ENCODE results near the gene CFAP70.

DNA sequence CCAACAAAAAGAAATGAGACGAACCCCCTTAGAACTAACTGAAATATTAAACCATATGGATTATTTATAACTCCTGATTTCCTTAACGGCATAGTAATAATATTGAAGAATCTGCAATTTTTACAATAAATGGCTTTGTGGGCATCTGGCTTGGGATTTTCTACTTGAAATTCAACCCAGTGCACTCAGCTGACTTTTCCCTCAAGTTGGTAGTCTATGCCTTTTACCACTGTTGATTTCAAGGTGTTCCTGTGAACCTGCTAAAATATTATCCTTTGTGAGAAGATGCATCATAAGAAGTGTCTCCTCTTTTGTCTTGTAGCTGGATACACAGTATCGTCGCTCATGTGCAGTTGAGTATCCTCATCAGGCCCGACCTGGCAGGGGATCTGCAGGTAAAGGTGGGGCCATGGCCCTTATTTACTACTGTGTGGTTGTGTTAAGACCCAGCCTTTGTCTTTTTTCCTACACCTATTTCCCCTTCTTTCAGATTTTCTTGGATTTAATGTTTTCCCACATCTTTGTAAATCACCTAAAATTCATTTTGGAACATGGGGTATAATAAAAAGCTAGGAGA, 119.6 kb downstream of the CFAP70 start:
- TF ChIP-seq, protein P1, sequence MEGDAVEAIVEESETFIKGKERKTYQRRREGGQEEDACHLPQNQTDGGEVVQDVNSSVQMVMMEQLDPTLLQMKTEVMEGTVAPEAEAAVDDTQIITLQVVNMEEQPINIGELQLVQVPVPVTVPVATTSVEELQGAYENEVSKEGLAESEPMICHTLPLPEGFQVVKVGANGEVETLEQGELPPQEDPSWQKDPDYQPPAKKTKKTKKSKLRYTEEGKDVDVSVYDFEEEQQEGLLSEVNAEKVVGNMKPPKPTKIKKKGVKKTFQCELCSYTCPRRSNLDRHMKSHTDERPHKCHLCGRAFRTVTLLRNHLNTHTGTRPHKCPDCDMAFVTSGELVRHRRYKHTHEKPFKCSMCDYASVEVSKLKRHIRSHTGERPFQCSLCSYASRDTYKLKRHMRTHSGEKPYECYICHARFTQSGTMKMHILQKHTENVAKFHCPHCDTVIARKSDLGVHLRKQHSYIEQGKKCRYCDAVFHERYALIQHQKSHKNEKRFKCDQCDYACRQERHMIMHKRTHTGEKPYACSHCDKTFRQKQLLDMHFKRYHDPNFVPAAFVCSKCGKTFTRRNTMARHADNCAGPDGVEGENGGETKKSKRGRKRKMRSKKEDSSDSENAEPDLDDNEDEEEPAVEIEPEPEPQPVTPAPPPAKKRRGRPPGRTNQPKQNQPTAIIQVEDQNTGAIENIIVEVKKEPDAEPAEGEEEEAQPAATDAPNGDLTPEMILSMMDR (conservative IDR thresholded peaks at IDR 0.05; ENCODE audit: low read depth, low read length), result no peak
- no peak for TF ChIP-seq EZH2 (IDR thresholded peaks at IDR 0.05; ENCODE audit: borderline replicate concordance, low read depth, low read length, poor library complexity, severe bottlenecking)
